Measurements from ENCODE around the gene NCBP2.

DNA sequence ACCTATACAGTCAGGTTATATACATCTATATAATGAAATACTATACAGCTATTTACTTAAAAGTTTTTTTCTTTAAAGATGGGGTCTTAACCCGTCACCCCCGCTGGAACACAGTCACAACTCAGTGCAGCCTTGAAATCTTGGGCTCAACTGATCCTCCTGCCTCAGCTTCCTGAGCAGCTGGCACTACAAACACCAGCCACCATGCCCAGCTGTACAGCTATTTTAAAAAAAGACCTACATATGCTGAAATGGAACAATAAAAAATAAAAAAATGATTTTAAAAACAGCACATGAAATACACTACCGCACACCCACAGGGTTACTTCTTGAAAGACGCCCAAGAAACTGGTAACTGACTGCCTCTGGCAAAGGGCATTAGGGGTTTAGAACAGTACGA lies 3.8 kb downstream of the NCBP2 start:
- TF ChIP-seq, protein P1, sequence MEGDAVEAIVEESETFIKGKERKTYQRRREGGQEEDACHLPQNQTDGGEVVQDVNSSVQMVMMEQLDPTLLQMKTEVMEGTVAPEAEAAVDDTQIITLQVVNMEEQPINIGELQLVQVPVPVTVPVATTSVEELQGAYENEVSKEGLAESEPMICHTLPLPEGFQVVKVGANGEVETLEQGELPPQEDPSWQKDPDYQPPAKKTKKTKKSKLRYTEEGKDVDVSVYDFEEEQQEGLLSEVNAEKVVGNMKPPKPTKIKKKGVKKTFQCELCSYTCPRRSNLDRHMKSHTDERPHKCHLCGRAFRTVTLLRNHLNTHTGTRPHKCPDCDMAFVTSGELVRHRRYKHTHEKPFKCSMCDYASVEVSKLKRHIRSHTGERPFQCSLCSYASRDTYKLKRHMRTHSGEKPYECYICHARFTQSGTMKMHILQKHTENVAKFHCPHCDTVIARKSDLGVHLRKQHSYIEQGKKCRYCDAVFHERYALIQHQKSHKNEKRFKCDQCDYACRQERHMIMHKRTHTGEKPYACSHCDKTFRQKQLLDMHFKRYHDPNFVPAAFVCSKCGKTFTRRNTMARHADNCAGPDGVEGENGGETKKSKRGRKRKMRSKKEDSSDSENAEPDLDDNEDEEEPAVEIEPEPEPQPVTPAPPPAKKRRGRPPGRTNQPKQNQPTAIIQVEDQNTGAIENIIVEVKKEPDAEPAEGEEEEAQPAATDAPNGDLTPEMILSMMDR (IDR thresholded peaks at IDR 0.05) = no peak
- TF ChIP-seq POLR2A (IDR thresholded peaks at IDR 0.05) (no peak), POLR2AphosphoS5 (IDR thresholded peaks at IDR 0.05) (no peak)
